ENCODE measurements around the gene TRMT10C. TPM values are rescaled to one million over a fixed set of nuclear protein-coding genes. Genes with fewer than 3 reads are reported as not detected.

Gene TRMT10C
- total and polyA plus RNA-seq, 9 of the 15 experiments (the other 6 are each of a cell fraction or from before 2014, with no cell fraction given), result 48.6 to 106 (median 63.9) TPM

DNA sequence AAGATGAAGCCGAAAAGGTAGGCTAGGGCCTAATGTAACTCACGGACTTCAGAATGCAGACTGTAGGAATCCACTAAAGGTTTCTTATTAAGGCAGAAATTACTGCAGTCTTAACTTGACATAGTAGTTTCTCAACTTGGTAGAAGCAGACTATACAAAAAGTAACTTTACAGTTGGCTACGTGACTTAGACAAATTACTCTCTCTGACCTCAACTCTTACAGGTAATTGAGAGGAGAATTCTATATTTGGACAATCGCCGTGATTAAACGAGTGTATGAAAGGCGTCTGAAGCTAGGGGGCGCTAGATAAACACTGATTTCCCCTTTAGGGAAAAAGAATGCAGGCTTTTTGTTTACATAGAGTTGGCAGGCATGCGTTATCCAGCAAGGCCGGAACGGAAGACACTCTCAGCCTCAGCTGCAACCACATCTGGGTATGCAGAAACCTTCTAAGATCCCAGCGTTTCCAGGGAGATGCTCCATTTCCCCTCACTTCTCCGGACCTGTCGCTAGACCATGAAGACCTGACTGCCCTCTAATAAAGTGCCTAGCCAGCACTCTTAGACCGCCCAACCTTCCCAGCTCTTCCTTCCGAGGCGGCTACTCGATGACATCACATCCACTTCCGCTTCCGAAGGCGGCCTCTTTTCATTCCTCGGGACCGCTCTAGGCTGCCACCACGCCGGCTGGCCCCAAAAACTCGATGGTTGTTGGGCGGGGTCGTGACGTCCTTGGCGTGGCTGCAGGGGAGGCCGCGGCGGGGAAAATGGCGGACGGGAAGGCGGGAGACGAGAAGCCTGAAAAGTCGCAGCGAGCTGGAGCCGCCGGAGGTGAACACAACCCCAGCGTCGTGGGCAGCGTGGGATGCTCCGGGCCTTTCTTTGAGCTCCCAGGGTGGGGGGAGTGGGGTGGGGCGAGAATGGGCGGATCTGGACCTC, 12.1 kb downstream of the TRMT10C start, which contains the start of gene PCNP (continued):
- TF ChIP-seq, protein P1, sequence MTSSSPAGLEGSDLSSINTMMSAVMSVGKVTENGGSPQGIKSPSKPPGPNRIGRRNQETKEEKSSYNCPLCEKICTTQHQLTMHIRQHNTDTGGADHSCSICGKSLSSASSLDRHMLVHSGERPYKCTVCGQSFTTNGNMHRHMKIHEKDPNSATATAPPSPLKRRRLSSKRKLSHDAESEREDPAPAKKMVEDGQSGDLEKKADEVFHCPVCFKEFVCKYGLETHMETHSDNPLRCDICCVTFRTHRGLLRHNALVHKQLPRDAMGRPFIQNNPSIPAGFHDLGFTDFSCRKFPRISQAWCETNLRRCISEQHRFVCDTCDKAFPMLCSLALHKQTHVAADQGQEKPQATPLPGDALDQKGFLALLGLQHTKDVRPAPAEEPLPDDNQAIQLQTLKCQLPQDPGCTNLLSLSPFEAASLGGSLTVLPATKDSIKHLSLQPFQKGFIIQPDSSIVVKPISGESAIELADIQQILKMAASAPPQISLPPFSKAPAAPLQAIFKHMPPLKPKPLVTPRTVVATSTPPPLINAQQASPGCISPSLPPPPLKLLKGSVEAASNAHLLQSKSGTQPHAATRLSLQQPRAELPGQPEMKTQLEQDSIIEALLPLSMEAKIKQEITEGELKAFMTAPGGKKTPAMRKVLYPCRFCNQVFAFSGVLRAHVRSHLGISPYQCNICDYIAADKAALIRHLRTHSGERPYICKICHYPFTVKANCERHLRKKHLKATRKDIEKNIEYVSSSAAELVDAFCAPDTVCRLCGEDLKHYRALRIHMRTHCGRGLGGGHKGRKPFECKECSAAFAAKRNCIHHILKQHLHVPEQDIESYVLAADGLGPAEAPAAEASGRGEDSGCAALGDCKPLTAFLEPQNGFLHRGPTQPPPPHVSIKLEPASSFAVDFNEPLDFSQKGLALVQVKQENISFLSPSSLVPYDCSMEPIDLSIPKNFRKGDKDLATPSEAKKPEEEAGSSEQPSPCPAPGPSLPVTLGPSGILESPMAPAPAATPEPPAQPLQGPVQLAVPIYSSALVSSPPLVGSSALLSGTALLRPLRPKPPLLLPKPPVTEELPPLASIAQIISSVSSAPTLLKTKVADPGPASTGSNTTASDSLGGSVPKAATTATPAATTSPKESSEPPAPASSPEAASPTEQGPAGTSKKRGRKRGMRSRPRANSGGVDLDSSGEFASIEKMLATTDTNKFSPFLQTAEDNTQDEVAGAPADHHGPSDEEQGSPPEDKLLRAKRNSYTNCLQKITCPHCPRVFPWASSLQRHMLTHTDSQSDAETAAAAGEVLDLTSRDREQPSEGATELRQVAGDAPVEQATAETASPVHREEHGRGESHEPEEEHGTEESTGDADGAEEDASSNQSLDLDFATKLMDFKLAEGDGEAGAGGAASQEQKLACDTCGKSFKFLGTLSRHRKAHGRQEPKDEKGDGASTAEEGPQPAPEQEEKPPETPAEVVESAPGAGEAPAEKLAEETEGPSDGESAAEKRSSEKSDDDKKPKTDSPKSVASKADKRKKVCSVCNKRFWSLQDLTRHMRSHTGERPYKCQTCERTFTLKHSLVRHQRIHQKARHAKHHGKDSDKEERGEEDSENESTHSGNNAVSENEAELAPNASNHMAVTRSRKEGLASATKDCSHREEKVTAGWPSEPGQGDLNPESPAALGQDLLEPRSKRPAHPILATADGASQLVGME (CRISPR knock-in tag; IDR thresholded peaks at IDR 0.05), result no peak
- TF ChIP-seq HSF4 (CRISPR knock-in tag; IDR thresholded peaks at IDR 0.05; ENCODE audit: borderline replicate concordance) (no peak), U2AF1 (optimal IDR thresholded peaks at IDR 0.05; ENCODE audit: low read depth, low read length) (no peak), ZNF764 (CRISPR knock-in tag; IDR thresholded peaks at IDR 0.05; ENCODE audit: low read depth) (no peak), MEF2A (IDR thresholded peaks at IDR 0.05; ENCODE audit: control insufficient read depth, low read depth, low read length) (peak; percentile 73), NELFE (IDR thresholded peaks at IDR 0.05; ENCODE audit: insufficient read depth, insufficient read length) (no peak), ZNF253 (CRISPR knock-in tag; conservative IDR thresholded peaks at IDR 0.05) (no peak), ZNF143 (CRISPR knock-in tag; IDR thresholded peaks at IDR 0.05) (no peak), MCM7 (IDR thresholded peaks at IDR 0.05) (no peak), MYNN (IDR thresholded peaks at IDR 0.05) (no peak), MYNN (CRISPR knock-in tag; IDR thresholded peaks at IDR 0.05) (no peak), ZBTB8A (IDR thresholded peaks at IDR 0.05; ENCODE audit: partially characterized antibody) (no peak), RBFOX2 (IDR thresholded peaks at IDR 0.05; ENCODE audit: low read depth, low read length) (peak; percentile 96), ZNF217 (CRISPR knock-in tag; IDR thresholded peaks at IDR 0.05) (no peak), NCOA2 (IDR thresholded peaks at IDR 0.05; ENCODE audit: partially characterized antibody in 2 of 2) (no peak)
- TF ChIP-seq, protein P2, sequence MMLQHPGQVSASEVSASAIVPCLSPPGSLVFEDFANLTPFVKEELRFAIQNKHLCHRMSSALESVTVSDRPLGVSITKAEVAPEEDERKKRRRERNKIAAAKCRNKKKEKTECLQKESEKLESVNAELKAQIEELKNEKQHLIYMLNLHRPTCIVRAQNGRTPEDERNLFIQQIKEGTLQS (IDR thresholded peaks at IDR 0.05), result peak; percentile 93
- TF ChIP-seq, protein P2 (CRISPR knock-in tag; conservative IDR thresholded peaks at IDR 0.05), result peak; percentile 63; the same call in 1 of the 2 replicates
- TF ChIP-seq, protein P3, sequence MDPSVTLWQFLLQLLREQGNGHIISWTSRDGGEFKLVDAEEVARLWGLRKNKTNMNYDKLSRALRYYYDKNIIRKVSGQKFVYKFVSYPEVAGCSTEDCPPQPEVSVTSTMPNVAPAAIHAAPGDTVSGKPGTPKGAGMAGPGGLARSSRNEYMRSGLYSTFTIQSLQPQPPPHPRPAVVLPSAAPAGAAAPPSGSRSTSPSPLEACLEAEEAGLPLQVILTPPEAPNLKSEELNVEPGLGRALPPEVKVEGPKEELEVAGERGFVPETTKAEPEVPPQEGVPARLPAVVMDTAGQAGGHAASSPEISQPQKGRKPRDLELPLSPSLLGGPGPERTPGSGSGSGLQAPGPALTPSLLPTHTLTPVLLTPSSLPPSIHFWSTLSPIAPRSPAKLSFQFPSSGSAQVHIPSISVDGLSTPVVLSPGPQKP (CRISPR knock-in tag; IDR thresholded peaks at IDR 0.05), result no peak
- TF ChIP-seq, protein P4, sequence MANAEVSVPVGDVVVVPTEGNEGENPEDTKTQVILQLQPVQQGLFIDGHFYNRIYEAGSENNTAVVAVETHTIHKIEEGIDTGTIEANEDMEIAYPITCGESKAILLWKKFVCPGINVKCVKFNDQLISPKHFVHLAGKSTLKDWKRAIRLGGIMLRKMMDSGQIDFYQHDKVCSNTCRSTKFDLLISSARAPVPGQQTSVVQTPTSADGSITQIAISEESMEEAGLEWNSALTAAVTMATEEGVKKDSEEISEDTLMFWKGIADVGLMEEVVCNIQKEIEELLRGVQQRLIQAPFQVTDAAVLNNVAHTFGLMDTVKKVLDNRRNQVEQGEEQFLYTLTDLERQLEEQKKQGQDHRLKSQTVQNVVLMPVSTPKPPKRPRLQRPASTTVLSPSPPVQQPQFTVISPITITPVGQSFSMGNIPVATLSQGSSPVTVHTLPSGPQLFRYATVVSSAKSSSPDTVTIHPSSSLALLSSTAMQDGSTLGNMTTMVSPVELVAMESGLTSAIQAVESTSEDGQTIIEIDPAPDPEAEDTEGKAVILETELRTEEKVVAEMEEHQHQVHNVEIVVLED (CRISPR knock-in tag; IDR thresholded peaks at IDR 0.05), result 0 out of 2 replicates have a peak, but pooled peaks have one; percentile 20
